ENCODE measurements around the gene CLCN3. TPM values are rescaled to one million over a fixed set of nuclear protein-coding genes. Genes with fewer than 3 reads are reported as not detected.
A peak's percentile ranks its signal among the peaks of the same experiment; 100 is the strongest.

Gene CLCN3
- total and polyA plus RNA-seq, 2 of the 13 experiments (the other 11 are each of a cell fraction or from before 2014, with no cell fraction given): 13.6 to 23.7 TPM

DNA sequence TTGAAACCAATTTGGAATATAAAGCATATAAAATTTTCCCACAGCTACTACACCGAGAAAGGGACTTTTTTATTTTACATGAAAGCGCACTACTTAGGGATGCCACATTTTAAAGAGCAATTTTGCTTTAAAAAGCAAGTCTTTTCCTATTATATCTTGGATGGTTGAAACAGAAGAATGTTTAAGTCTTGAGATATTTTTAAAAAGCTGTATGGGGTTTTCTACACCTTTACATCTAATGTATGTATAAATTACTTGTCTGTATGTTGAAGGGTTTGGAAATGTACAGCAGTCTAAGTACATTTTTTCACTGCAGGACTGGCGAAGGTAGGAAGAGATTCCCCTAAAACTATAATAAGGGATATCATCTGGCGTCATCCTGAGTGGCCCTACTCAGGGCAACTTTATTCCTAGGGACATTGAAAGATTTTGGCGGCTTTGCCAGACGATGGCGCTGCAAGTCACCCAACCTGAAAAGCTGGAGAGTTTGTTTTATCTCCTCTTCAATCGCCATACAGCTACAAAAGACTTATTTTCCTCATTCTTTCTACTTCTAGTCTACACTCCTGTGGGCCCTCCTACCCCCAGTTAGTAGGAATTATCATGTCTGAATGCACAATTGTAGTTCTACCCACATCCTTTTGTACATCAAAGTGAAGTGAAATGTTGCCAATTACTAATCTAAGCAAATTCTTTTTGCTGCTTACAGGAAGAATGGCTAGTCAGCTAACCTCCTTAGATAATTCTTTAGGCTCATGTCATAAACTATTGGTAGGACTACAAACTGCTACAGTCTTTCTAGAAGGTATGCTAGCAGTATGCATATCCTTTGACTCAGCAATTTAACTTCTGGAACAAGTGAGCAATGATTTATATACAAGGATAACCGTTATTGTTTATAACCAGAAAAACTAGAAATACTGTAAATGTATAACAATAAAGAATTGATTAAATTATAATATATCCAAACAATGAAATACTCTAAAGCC, 7.2 kb upstream of the CLCN3 start (continued):
- TF ChIP-seq, protein P1, sequence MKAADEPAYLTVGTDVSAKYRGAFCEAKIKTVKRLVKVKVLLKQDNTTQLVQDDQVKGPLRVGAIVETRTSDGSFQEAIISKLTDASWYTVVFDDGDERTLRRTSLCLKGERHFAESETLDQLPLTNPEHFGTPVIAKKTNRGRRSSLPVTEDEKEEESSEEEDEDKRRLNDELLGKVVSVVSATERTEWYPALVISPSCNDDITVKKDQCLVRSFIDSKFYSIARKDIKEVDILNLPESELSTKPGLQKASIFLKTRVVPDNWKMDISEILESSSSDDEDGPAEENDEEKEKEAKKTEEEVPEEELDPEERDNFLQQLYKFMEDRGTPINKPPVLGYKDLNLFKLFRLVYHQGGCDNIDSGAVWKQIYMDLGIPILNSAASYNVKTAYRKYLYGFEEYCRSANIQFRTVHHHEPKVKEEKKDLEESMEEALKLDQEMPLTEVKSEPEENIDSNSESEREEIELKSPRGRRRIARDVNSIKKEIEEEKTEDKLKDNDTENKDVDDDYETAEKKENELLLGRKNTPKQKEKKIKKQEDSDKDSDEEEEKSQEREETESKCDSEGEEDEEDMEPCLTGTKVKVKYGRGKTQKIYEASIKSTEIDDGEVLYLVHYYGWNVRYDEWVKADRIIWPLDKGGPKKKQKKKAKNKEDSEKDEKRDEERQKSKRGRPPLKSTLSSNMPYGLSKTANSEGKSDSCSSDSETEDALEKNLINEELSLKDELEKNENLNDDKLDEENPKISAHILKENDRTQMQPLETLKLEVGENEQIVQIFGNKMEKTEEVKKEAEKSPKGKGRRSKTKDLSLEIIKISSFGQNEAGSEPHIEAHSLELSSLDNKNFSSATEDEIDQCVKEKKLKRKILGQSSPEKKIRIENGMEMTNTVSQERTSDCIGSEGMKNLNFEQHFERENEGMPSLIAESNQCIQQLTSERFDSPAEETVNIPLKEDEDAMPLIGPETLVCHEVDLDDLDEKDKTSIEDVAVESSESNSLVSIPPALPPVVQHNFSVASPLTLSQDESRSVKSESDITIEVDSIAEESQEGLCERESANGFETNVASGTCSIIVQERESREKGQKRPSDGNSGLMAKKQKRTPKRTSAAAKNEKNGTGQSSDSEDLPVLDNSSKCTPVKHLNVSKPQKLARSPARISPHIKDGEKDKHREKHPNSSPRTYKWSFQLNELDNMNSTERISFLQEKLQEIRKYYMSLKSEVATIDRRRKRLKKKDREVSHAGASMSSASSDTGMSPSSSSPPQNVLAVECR (CRISPR knock-in tag; IDR thresholded peaks at IDR 0.05; ENCODE audit: borderline replicate concordance): no peak
- no peak for TF ChIP-seq ZNF30 (CRISPR knock-in tag; IDR thresholded peaks at IDR 0.05)
- no peak for TF ChIP-seq ZNF749 (CRISPR knock-in tag; IDR thresholded peaks at IDR 0.05; ENCODE audit: borderline replicate concordance)
- no peak for TF ChIP-seq ZNF598 (CRISPR knock-in tag; IDR thresholded peaks at IDR 0.05; ENCODE audit: borderline replicate concordance)
- TF ChIP-seq, protein P2, sequence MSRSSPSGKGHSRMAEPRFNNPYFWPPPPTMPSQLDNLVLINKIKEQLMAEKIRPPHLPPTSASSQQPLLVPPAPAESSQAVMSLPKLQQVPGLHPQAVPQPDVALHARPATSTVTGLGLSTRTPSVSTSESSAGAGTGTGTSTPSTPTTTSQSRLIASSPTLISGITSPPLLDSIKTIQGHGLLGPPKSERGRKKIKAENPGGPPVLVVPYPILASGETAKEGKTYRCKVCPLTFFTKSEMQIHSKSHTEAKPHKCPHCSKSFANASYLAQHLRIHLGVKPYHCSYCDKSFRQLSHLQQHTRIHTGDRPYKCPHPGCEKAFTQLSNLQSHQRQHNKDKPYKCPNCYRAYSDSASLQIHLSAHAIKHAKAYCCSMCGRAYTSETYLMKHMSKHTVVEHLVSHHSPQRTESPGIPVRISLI (CRISPR knock-in tag; IDR thresholded peaks at IDR 0.05; ENCODE audit: borderline replicate concordance): no peak
- no peak for TF ChIP-seq ZNF547 (CRISPR knock-in tag; IDR thresholded peaks at IDR 0.05)
- no peak for TF ChIP-seq ZMYM2 (CRISPR knock-in tag; IDR thresholded peaks at IDR 0.05)
- no peak for TF ChIP-seq CREB1 (IDR thresholded peaks at IDR 0.05)
- no peak for TF ChIP-seq CREB1 (CRISPR knock-in tag; IDR thresholded peaks at IDR 0.05)
- TF ChIP-seq TP53 (CRISPR knock-in tag; conservative IDR thresholded peaks at IDR 0.05): no peak
- no peak for TF ChIP-seq PAF1 (CRISPR knock-in tag; IDR thresholded peaks at IDR 0.05)
- no peak for TF ChIP-seq ZNF329 (CRISPR knock-in tag; IDR thresholded peaks at IDR 0.05; ENCODE audit: low read depth)
- TF ChIP-seq KAT2B (IDR thresholded peaks at IDR 0.05; ENCODE audit: borderline replicate concordance, low read depth, low read length): no peak
- no peak for TF ChIP-seq ZNF317 (CRISPR knock-in tag; IDR thresholded peaks at IDR 0.05)
- TF ChIP-seq MIER3 (CRISPR knock-in tag; IDR thresholded peaks at IDR 0.05; ENCODE audit: borderline replicate concordance): no peak
- TF ChIP-seq ZEB1 (IDR thresholded peaks at IDR 0.05; ENCODE audit: insufficient replicate concordance, low read depth): no peak
- no peak for TF ChIP-seq TSC22D2 (CRISPR knock-in tag; IDR thresholded peaks at IDR 0.05; ENCODE audit: borderline replicate concordance)
- TF ChIP-seq ZNF446 (CRISPR knock-in tag; IDR thresholded peaks at IDR 0.05): no peak
- TF ChIP-seq ZBTB38 (CRISPR knock-in tag; IDR thresholded peaks at IDR 0.05): no peak
- no peak for TF ChIP-seq RBAK (CRISPR knock-in tag; IDR thresholded peaks at IDR 0.05)
- TF ChIP-seq RAD21 (CRISPR knock-in tag; IDR thresholded peaks at IDR 0.05): peak; percentile 61
- no peak for TF ChIP-seq NFIB (CRISPR knock-in tag; IDR thresholded peaks at IDR 0.05; ENCODE audit: borderline replicate concordance)
- TF ChIP-seq, protein P3, sequence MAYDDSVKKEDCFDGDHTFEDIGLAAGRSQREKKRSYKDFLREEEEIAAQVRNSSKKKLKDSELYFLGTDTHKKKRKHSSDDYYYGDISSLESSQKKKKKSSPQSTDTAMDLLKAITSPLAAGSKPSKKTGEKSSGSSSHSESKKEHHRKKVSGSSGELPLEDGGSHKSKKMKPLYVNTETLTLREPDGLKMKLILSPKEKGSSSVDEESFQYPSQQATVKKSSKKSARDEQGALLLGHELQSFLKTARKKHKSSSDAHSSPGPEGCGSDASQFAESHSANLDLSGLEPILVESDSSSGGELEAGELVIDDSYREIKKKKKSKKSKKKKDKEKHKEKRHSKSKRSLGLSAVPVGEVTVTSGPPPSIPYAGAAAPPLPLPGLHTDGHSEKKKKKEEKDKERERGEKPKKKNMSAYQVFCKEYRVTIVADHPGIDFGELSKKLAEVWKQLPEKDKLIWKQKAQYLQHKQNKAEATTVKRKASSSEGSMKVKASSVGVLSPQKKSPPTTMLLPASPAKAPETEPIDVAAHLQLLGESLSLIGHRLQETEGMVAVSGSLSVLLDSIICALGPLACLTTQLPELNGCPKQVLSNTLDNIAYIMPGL (CRISPR knock-in tag; IDR thresholded peaks at IDR 0.05; ENCODE audit: borderline replicate concordance in 1 of 2, low read depth in 1 of 2): peak in 1 of 2 experiments; percentile 44; a peak in 1 of 4 replicates

Data from HepG2 (cell line).